Left ventricle myocardium inferior (tissue), 1 donor: ENCODE results near the gene SNX9. TPM values are rescaled to one million over a fixed set of nuclear protein-coding genes. Genes with fewer than 3 reads are reported as not detected.
A peak's percentile ranks its signal among the peaks of the same experiment; 100 is the strongest.
"Not testable (repeated sequence)": the region's sequence is repeated elsewhere in the genome, so short reads cannot be mapped to it uniquely, and the experiment has no call there.

Source experiments
- DNase-seq: peaks from one replicate; pipeline ENCODE4 v3.0.0-alpha.2; 2020
- H3K27ac ChIP-seq: fragments of 200-600 bp; replicated peaks from 2 replicates; pipeline ENCODE4 v1.8.0; 2021
- H3K27me3 ChIP-seq: fragments of 200-600 bp; 2 replicates; pipeline ENCODE4 v1.8.0; 2021; ENCODE audit warnings: low read depth
- H3K36me3 ChIP-seq: fragments of 200-600 bp; 2 replicates; pipeline ENCODE4 v1.8.0; 2021
- H3K4me1 ChIP-seq: fragments of 200-600 bp; 2 replicates; pipeline ENCODE4 v1.8.0; 2021
- H3K4me3 ChIP-seq: fragments of 200-600 bp; 2 replicates; pipeline ENCODE4 v1.8.0; 2021; ENCODE audit warnings: mild to moderate bottlenecking, moderate library complexity
- H3K9me3 ChIP-seq: fragments of 200-600 bp; replicated peaks from 2 replicates; pipeline ENCODE4 v1.8.0; 2021
- intact Hi-C: fragments of 100-400 bp; cut with micrococcal nuclease; formaldehyde crosslinking; loops from one replicate; pipeline ENCODE4 v1.11.0; 2022
- total RNA-seq: library from RNA; stranded (reverse); fragmentation: NEBNext Ultra II Directional; extraction: Animal tissue kit (Norgen Biotek cat#: 25700); gene quantifications from one replicate; pipeline ENCODE4 v1.2.1, GENCODE V29; 2021
- TF ChIP-seq, protein P1 (sequence below): fragments of 200-600 bp; IDR thresholded peaks from 2 replicates; pipeline ENCODE4 v1.8.0; 2021; ENCODE audit warnings: antibody characterized with exemption, mild to moderate bottlenecking, borderline replicate concordance
- donor health status: DM: no; HTN: yes; CAD: no; lungs with severe emphysema.

SNX9 gene
- total RNA-seq, 1 donor from 2014 or later, result 31.9 TPM

- Histone ChIP-seq H3K36me3 (peaks cover 13% of the 10 kb centered on the region), H3K27ac (no peak overlapping the region), H3K4me1 (peaks cover 30% of the 10 kb centered on the region), H3K27me3 (no peaks in the 10 kb centered on the region), H3K4me3 (no peak overlapping the region), H3K9me3 (no peaks in the 10 kb centered on the region)
- DNase-seq, result no peak
- intact Hi-C loops, result no loop called here
- TF ChIP-seq, protein P1, sequence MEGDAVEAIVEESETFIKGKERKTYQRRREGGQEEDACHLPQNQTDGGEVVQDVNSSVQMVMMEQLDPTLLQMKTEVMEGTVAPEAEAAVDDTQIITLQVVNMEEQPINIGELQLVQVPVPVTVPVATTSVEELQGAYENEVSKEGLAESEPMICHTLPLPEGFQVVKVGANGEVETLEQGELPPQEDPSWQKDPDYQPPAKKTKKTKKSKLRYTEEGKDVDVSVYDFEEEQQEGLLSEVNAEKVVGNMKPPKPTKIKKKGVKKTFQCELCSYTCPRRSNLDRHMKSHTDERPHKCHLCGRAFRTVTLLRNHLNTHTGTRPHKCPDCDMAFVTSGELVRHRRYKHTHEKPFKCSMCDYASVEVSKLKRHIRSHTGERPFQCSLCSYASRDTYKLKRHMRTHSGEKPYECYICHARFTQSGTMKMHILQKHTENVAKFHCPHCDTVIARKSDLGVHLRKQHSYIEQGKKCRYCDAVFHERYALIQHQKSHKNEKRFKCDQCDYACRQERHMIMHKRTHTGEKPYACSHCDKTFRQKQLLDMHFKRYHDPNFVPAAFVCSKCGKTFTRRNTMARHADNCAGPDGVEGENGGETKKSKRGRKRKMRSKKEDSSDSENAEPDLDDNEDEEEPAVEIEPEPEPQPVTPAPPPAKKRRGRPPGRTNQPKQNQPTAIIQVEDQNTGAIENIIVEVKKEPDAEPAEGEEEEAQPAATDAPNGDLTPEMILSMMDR, result no peak
Observed at GRCh38 chr6:157895585-157895984, 72.5 kb downstream of the SNX9 start.

DNA sequence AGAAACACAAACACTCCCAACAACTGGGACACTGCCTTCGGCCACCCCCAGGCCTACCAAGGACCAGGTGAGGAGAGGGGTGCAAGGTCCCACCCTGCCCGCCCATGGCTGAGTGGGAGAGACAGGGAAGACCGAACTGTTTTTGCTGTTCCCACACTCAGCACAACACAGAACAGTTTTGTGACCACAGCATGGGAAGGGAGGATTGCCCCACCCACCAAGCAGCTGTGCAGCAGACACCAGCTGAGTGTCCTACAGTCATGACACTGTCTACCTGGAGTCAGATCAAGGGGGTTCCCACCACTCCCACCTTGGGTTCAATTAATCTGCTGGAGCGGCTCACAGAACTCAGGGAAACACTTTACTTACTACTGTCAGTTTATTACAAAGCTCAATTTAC lies 73.9 kb downstream of the SNX9 start:
- intact Hi-C loops, result no loop called here
- TF ChIP-seq, protein P1, result no peak
- peaks cover 15% of the 10 kb centered on the region for H3K36me3 ChIP-seq
- DNase-seq, result no peak
- H3K4me3 ChIP-seq, result no peak overlapping the region
- no peaks in the 10 kb centered on the region for H3K9me3 ChIP-seq
- H3K4me1 ChIP-seq, result peaks cover 36% of the 10 kb centered on the region
- H3K27ac ChIP-seq, result no peak overlapping the region
- H3K27me3 ChIP-seq, result no peaks in the 10 kb centered on the region

GRCh38 chr6:157898169-157898568 lies 75.1 kb downstream of the SNX9 start:
- DNase-seq, result no peak
- H3K27me3 ChIP-seq, result no peaks in the 10 kb centered on the region
- peak overlapping the region; percentile 28 for H3K27ac ChIP-seq
- intact Hi-C loops, result no loop called here
- TF ChIP-seq, protein P1, result peak; percentile 48
- no peaks in the 10 kb centered on the region for H3K9me3 ChIP-seq
- H3K4me1 ChIP-seq, result peaks cover 36% of the 10 kb centered on the region
- no peak overlapping the region for H3K4me3 ChIP-seq
- peaks cover 27% of the 10 kb centered on the region for H3K36me3 ChIP-seq

- H3K9me3 ChIP-seq, result no peaks in the 10 kb centered on the region
- no peak overlapping the region for H3K4me3 ChIP-seq
- peaks cover 36% of the 10 kb centered on the region for H3K4me1 ChIP-seq
- intact Hi-C loops, result no loop called here
- H3K27me3 ChIP-seq, result no peaks in the 10 kb centered on the region
- peaks cover 32% of the 10 kb centered on the region for H3K36me3 ChIP-seq
- peak overlapping the region; percentile 28 for H3K27ac ChIP-seq
- no peak for DNase-seq
- TF ChIP-seq, protein P1, result no peak
Observed at GRCh38 chr6:157898640-157899039, 75.6 kb downstream of the SNX9 start.

GRCh38 chr6:157900262-157900661 lies 77.2 kb downstream of the SNX9 start:
- H3K9me3 ChIP-seq, H3K4me3 ChIP-seq, intact Hi-C loops, H3K27me3 ChIP-seq, DNase-seq, H3K27ac ChIP-seq: not testable (repeated sequence)
- H3K36me3 ChIP-seq, result peaks cover 36% of the 10 kb centered on the region
- H3K4me1 ChIP-seq, result peaks cover 33% of the 10 kb centered on the region

GRCh38 chr6:157900751-157901150 lies 77.7 kb downstream of the SNX9 start:
- Histone ChIP-seq H3K4me1 (peaks cover 35% of the 10 kb centered on the region), H3K36me3 (peaks cover 39% of the 10 kb centered on the region)
- intact Hi-C loops, result not testable (repeated sequence)

GRCh38 chr6:157904999-157905398 lies 82.0 kb downstream of the SNX9 start:
- Histone ChIP-seq H3K4me1 (peaks cover 41% of the 10 kb centered on the region), H3K4me3 (no peak overlapping the region), H3K27ac (peak overlapping the region; percentile 41), H3K36me3 (peaks cover 47% of the 10 kb centered on the region), H3K9me3 (no peaks in the 10 kb centered on the region), H3K27me3 (no peaks in the 10 kb centered on the region)
- DNase-seq, result no peak
- intact Hi-C loops, result no loop called here
- TF ChIP-seq, protein P1, result no peak

More at GRCh38 chr6:157900751-157901150, 77.7 kb downstream of the SNX9 start:
- not testable (repeated sequence) for H3K27ac ChIP-seq, DNase-seq, H3K9me3 ChIP-seq, H3K27me3 ChIP-seq, H3K4me3 ChIP-seq
